Measurements from ENCODE around the gene GPR142.
"Not testable (repeated sequence)": the region's sequence is repeated elsewhere in the genome, so short reads cannot be mapped to it uniquely, and the experiment has no call there.

The GPR142 gene

DNA sequence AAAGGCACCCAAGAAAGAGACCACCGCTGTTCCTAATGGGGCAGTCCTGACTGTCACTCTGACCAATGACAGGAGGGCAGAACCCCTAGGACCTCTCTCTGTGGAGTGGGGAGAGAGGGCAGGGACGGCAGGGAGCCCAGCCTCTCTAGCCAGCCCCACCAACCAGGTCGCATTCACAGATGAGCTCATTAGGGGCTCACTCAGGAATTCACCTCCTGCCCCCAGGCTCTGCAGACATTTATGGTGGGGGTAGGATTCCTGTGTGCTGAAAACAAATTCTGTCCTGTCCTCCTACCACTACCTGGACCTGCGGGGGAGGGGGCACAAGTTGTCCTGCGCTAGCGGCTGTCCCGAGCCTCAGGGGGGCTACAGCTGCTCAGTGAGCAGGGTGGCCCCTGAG lies 36.9 kb downstream of the GPR142 start:
- Histone ChIP-seq H3K36me3 (ENCODE audit: insufficient read depth, low read length) (no peaks in the 10 kb centered on the region), H3K9ac (ENCODE audit: low read depth, low read length) (peak overlapping the region; percentile 25; the same call in 1 of the 2 replicates), H3K9me3 (ENCODE audit: control insufficient read depth, insufficient read depth, low read length) (no peaks in the 10 kb centered on the region), H3K4me1 (ENCODE audit: insufficient read depth, low read length) (peaks cover 14% of the 10 kb centered on the region)

GRCh38 chr17:74404789-74405188 lies 37.5 kb downstream of the GPR142 start:
- peaks cover 15% of the 10 kb centered on the region for H3K4me1 ChIP-seq (ENCODE audit: insufficient read depth, low read length)
- H3K9me3 ChIP-seq (ENCODE audit: control insufficient read depth, insufficient read depth, low read length) = no peaks in the 10 kb centered on the region
- H3K36me3 ChIP-seq (ENCODE audit: insufficient read depth, low read length) = no peaks in the 10 kb centered on the region
- peak overlapping the region; percentile 25; the same call in 1 of the 2 replicates for H3K9ac ChIP-seq (ENCODE audit: low read depth, low read length)

- not testable (repeated sequence) for H3K9ac ChIP-seq (ENCODE audit: low read depth, low read length); H3K9me3 ChIP-seq (ENCODE audit: control insufficient read depth, insufficient read depth, low read length); H3K36me3 ChIP-seq (ENCODE audit: insufficient read depth, low read length)
- peaks cover 20% of the 10 kb centered on the region for H3K4me1 ChIP-seq (ENCODE audit: insufficient read depth, low read length)
Observed at GRCh38 chr17:74405311-74405710, 38.0 kb downstream of the GPR142 start.

DNA sequence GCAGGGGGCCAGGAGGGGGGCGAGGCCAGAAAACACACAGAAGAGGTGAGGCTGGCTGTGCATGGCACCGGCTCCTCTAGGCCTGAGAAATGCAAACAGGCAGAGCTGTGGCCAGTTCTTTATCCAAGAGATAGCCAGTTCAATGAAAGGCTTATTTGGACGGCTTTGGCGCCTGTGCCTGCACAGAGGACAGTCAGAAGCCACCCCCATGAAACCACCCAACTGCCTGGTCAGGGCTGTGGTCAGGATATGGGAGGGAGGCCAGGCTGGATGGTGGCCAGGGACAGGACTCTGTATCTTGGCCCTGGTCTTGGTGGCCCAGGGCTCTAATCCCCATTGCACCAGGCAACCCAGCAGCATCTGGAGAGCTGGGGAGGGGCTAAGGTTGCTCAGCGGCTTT lies 40.1 kb downstream of the GPR142 start:
- Histone ChIP-seq H3K9me3 (ENCODE audit: control insufficient read depth, insufficient read depth, low read length) (no peaks in the 10 kb centered on the region), H3K9ac (ENCODE audit: low read depth, low read length) (no peak overlapping the region), H3K36me3 (ENCODE audit: insufficient read depth, low read length) (no peaks in the 10 kb centered on the region), H3K4me1 (ENCODE audit: insufficient read depth, low read length) (peaks cover 20% of the 10 kb centered on the region)

DNA sequence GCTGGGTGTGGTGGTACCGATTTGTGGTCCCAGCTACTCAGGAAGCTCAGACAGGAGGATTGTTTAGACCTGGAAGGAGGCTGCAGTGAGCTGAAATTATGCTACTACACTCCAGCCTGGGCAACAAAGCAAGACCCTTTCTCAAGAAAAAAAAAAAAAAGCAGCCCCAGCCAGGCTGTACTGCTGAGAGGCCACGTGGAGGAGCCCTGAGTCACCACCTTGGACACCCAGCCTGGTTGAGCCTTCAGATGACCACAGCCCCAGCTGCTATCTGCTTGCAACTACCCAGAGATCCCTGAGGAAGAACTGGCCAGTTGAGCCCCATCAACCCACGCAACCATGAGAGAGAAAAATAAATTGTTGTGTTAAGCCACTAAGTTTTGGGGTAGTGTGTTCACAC lies 41.0 kb downstream of the GPR142 start:
- Histone ChIP-seq H3K9ac (ENCODE audit: low read depth, low read length) (no peak overlapping the region), H3K9me3 (ENCODE audit: control insufficient read depth, insufficient read depth, low read length) (no peaks in the 10 kb centered on the region), H3K4me1 (ENCODE audit: insufficient read depth, low read length) (peaks cover 20% of the 10 kb centered on the region), H3K36me3 (ENCODE audit: insufficient read depth, low read length) (no peaks in the 10 kb centered on the region)

DNA sequence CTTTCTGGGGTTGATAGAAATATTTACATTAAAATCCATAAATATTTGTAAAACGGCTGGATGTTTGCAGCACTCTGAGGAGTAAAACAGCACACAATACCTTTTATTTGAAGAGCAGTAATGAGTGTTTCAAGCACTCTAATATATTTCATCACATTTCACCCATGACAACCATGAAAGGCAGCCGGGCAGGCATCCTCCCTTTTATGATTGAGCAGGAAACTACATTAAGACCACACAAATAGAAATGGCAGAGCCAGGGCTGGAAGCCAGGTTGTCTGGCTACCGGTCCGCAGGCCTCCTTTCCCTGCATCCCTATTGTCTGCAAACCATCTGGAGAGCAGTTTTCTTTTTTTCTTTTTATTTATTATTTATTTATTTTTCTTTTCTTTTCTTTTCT lies 41.5 kb downstream of the GPR142 start:
- Histone ChIP-seq H3K9me3 (ENCODE audit: control insufficient read depth, insufficient read depth, low read length) (no peaks in the 10 kb centered on the region), H3K36me3 (ENCODE audit: insufficient read depth, low read length) (no peaks in the 10 kb centered on the region), H3K9ac (ENCODE audit: low read depth, low read length) (no peak overlapping the region), H3K4me1 (ENCODE audit: insufficient read depth, low read length) (peaks cover 15% of the 10 kb centered on the region)

GRCh38 chr17:74410001-74410443 lies 42.7 kb downstream of the GPR142 start:
- Histone ChIP-seq H3K4me1 (ENCODE audit: insufficient read depth, low read length) (peaks cover 6% of the 10 kb centered on the region; the same call in 1 of the 2 replicates), H3K9me3 (ENCODE audit: control insufficient read depth, insufficient read depth, low read length) (no peaks in the 10 kb centered on the region), H3K36me3 (ENCODE audit: insufficient read depth, low read length) (no peaks in the 10 kb centered on the region; the same call in 1 of the 2 replicates), H3K9ac (ENCODE audit: low read depth, low read length) (no peak overlapping the region)

GRCh38 chr17:74412581-74412980 lies 45.3 kb downstream of the GPR142 start:
- no peaks in the 10 kb centered on the region; the same call in 1 of the 2 replicates for H3K36me3 ChIP-seq (ENCODE audit: insufficient read depth, low read length)
- no peaks in the 10 kb centered on the region for H3K9me3 ChIP-seq (ENCODE audit: control insufficient read depth, insufficient read depth, low read length)
- no peak overlapping the region for H3K9ac ChIP-seq (ENCODE audit: low read depth, low read length)
- peaks cover 10% of the 10 kb centered on the region; the same call in 1 of the 2 replicates for H3K4me1 ChIP-seq (ENCODE audit: insufficient read depth, low read length)

DNA sequence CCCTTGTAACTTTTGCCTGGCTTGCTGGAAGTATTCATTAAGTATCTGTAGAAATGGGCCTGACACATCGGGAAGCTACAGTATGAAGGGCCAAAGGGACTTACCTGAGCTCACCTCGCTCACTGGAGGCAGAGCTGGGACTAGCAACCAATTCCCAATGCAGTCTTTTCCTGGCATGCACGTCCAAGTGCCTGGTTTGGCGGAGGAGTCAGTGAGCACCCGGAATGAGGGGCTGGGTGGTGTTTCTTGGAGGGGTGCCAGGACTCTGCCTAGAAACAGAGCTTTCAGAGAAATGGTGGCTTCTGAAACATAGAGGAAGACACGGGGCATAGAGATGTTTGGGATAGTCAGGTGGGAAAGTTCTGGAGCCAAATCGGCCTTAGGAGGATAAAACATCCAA lies 46.2 kb downstream of the GPR142 start:
- Histone ChIP-seq H3K36me3 (ENCODE audit: insufficient read depth, low read length) (no peaks in the 10 kb centered on the region; the same call in 1 of the 2 replicates), H3K4me1 (ENCODE audit: insufficient read depth, low read length) (peaks cover 13% of the 10 kb centered on the region; the same call in 1 of the 2 replicates), H3K9me3 (ENCODE audit: control insufficient read depth, insufficient read depth, low read length) (no peaks in the 10 kb centered on the region), H3K9ac (ENCODE audit: low read depth, low read length) (no peak overlapping the region)

DNA sequence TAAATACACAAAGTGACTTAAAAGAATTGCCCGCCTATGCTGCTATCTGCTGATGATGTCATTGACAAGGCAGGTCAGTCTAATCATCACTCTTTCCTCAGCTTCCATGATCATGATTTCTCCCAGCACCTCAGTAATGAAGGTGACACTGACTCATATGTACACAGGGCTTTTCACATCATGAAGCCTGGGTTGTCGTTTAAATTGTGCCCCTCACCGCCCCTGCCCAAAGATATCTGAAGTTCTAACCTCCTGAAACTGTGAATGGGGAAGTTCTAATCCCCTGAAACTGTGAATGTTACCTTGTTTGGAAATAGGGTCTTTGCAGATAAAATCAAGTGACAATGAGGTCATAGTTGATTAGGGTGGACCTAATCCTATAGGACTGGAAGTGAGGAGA lies 47.2 kb downstream of the GPR142 start:
- no peaks in the 10 kb centered on the region; the same call in 1 of the 2 replicates for H3K36me3 ChIP-seq (ENCODE audit: insufficient read depth, low read length)
- no peaks in the 10 kb centered on the region for H3K9me3 ChIP-seq (ENCODE audit: control insufficient read depth, insufficient read depth, low read length)
- H3K9ac ChIP-seq (ENCODE audit: low read depth, low read length) = no peak overlapping the region
- H3K4me1 ChIP-seq (ENCODE audit: insufficient read depth, low read length) = peaks cover 13% of the 10 kb centered on the region; the same call in 1 of the 2 replicates

DNA sequence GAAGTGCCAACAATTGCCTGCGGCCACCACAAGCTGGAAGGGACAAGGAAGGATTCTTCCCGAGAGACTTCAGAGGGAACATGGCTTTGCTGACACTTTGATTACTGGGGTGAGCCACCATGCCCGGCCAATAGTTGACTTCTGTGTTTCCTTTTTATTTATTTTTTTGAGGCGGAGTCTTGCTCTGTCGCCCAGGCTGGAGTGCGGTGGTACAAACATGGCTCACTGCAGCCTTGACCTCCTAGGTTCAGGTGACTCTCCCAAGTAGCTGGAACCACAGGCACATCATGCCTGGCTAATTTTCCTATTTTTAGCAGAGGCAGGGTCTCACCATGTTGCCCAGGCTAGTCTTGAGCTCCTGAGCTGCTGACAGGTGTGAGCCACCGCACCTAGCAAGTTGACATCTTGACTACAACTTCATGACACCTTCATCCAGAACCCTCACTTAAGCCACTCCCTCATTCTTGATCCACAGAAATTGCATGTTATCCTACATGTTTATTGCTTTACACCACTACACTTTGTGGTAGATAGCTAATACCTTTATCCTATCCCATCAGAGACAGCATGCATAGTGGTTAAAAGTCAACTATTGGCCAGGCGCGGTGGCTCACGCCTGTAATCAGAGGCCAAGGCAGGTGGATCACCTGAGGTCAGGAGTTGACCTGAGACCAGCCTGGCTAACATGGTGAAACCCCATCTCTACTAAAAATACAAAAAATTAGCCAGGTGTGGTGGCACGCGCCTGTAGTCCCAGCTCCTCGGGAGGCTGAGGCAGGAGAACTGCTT lies 48.5 kb downstream of the GPR142 start:
- Histone ChIP-seq H3K4me1 (ENCODE audit: insufficient read depth, low read length) (peaks cover 7% of the 10 kb centered on the region; the same call in 1 of the 2 replicates), H3K9ac (ENCODE audit: low read depth, low read length) (no peak overlapping the region), H3K9me3 (ENCODE audit: control insufficient read depth, insufficient read depth, low read length) (no peaks in the 10 kb centered on the region), H3K36me3 (ENCODE audit: insufficient read depth, low read length) (no peaks in the 10 kb centered on the region; the same call in 1 of the 2 replicates)

- Histone ChIP-seq H3K4me1 (ENCODE audit: insufficient read depth, low read length) (peaks cover 7% of the 10 kb centered on the region; the same call in 1 of the 2 replicates), H3K9ac (ENCODE audit: low read depth, low read length) (no peak overlapping the region), H3K36me3 (ENCODE audit: insufficient read depth, low read length) (no peaks in the 10 kb centered on the region; the same call in 1 of the 2 replicates), H3K9me3 (ENCODE audit: control insufficient read depth, insufficient read depth, low read length) (no peaks in the 10 kb centered on the region)
Observed at GRCh38 chr17:74417178-74418045, 50.1 kb downstream of the GPR142 start.

- no peaks in the 10 kb centered on the region for H3K36me3 ChIP-seq (ENCODE audit: insufficient read depth, low read length)
- H3K4me1 ChIP-seq (ENCODE audit: insufficient read depth, low read length) = peaks cover 7% of the 10 kb centered on the region; the same call in 1 of the 2 replicates
- H3K9me3 ChIP-seq (ENCODE audit: control insufficient read depth, insufficient read depth, low read length) = no peaks in the 10 kb centered on the region
- no peak overlapping the region for H3K9ac ChIP-seq (ENCODE audit: low read depth, low read length)
Observed at GRCh38 chr17:74419928-74420411, 52.7 kb downstream of the GPR142 start.
